HL-60 (cell line): ENCODE measurements around the gene CTTNBP2NL.

ENCODE experiments used
- DNase-seq, 2 experiments: peaks; one replicate each; pipeline ENCODE4 v3.0.0-alpha.2; 2010 to 2020; ENCODE audit warnings: low read depth in 1 of 2, low spot score in 1 of 2
- H3K27ac ChIP-seq: fragments of 250-450 bp; sonication (Bioruptor Pico); replicated peaks from 2 replicates; pipeline ENCODE4 v1.5.1; 2020; ENCODE audit warnings: mild to moderate bottlenecking, moderate library complexity
- H3K27me3 ChIP-seq: fragments of 250-450 bp; sonication (Bioruptor Pico); 2 replicates; pipeline ENCODE4 v1.5.1; 2021; ENCODE audit warnings: mild to moderate bottlenecking, moderate library complexity; ENCODE audit not compliant: insufficient read depth, poor library complexity, severe bottlenecking
- H3K4me3 ChIP-seq: replicated peaks from 2 replicates; pipeline ENCODE4 v1.5.1; 2011; ENCODE audit warnings: mild to moderate bottlenecking, control low read depth, low read length; ENCODE audit not compliant: insufficient read depth
- GABPA ChIP-seq: IDR thresholded peaks from 2 replicates; pipeline ENCODE4 v1.6.1; 2012; ENCODE audit warnings: low read depth
- POLR2AphosphoS5 ChIP-seq: IDR thresholded peaks from 2 replicates; pipeline ENCODE4 v1.6.1; 2012; ENCODE audit warnings: low read depth
- REST ChIP-seq: IDR thresholded peaks from 2 replicates; pipeline ENCODE4 v1.6.1; 2012; ENCODE audit warnings: low read depth; ENCODE audit not compliant: insufficient replicate concordance
- SPI1 ChIP-seq: IDR thresholded peaks from 2 replicates; pipeline ENCODE4 v1.6.1; 2012; ENCODE audit warnings: low read depth, mild to moderate bottlenecking, borderline replicate concordance
- long read RNA-seq: library from polyadenylated mRNA; unstranded; transcript quantifications from one replicate; pipeline ENCODE4 v2.0.0, GENCODE V29; 2020
- TF ChIP-seq, protein P1 (sequence below): IDR thresholded peaks from one replicate; pipeline ENCODE4 v1.5.1; 2011; ENCODE audit warnings: low read length, control low read depth, inconsistent platforms; ENCODE audit not compliant: insufficient read depth

CTTNBP2NL gene
- long read RNA-seq, full-length matches to known transcripts: 2 of 2 reads
- long read RNA-seq, partial matches to known transcripts: 0 of 2 reads
- long read RNA-seq, other reads (novel, unspliced or antisense): 0 of 2 reads

GRCh38 chr1:112395821-112396652 lies at the start of gene CTTNBP2NL:
CTTNBP2NL (plus strand) TSS chr1:112396214; CDS start chr1:112416166, 19,952 bp downstream.
- Histone ChIP-seq H3K4me3 (peak within 1 kb of the TSS; percentile 100), H3K27ac (no peak within 1 kb of the TSS), H3K27me3 (peaks cover 13% of the 10 kb centered on the region)
- peak; percentile 71 to 75 for DNase-seq
- TF ChIP-seq POLR2AphosphoS5 (no peak), REST (no peak), GABPA (no peak), SPI1 (no peak)
- TF ChIP-seq, protein P1, sequence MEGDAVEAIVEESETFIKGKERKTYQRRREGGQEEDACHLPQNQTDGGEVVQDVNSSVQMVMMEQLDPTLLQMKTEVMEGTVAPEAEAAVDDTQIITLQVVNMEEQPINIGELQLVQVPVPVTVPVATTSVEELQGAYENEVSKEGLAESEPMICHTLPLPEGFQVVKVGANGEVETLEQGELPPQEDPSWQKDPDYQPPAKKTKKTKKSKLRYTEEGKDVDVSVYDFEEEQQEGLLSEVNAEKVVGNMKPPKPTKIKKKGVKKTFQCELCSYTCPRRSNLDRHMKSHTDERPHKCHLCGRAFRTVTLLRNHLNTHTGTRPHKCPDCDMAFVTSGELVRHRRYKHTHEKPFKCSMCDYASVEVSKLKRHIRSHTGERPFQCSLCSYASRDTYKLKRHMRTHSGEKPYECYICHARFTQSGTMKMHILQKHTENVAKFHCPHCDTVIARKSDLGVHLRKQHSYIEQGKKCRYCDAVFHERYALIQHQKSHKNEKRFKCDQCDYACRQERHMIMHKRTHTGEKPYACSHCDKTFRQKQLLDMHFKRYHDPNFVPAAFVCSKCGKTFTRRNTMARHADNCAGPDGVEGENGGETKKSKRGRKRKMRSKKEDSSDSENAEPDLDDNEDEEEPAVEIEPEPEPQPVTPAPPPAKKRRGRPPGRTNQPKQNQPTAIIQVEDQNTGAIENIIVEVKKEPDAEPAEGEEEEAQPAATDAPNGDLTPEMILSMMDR: no peak

DNA sequence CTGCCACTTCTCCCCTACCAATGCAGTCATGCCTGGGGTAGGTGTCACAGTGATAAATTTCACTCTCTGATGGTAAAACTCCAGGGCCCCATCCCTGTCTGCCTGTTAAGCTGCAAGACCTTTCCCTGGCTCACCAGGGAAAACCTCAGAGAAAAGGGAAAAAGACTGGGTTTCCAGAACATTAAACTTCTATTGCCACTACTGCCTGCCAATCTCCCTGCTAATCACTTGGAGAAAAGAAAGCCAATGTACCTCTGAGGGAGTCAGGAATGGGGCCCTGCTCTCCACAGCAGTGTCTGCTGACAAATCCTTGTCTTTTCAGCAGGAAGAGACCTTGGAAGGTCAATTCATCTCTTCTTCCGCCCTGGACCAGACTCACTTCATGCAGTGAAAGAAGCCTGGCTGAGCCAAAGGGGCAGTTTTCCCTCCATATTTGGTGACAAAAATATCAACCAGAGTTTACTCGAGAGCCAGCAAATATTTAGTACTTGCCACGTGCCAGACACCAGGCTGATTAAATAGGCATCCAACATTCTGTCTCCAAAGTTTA lies 49.1 kb upstream of the CTTNBP2NL start:
- Histone ChIP-seq H3K27me3 (no peaks in the 10 kb centered on the region), H3K27ac (no peak overlapping the region), H3K4me3 (no peak overlapping the region)
- TF ChIP-seq GABPA: no peak
- no peak for TF ChIP-seq SPI1
- no peak for TF ChIP-seq POLR2AphosphoS5
- TF ChIP-seq REST: no peak
- TF ChIP-seq, protein P1: no peak
- DNase-seq: no peak

- no peak for TF ChIP-seq REST
- no peak for TF ChIP-seq SPI1
- TF ChIP-seq, protein P1: no peak
- TF ChIP-seq POLR2AphosphoS5: no peak
- TF ChIP-seq GABPA: no peak
- no peak for DNase-seq
- no peak overlapping the region for H3K27ac ChIP-seq
- H3K4me3 ChIP-seq: no peak overlapping the region
- H3K27me3 ChIP-seq: peaks cover 3% of the 10 kb centered on the region
Observed at GRCh38 chr1:112356765-112357164, 39.2 kb upstream of the CTTNBP2NL start.
